HL-60/S4 treated with retinoic acid at 250 ng/mL for 4 days and 3 days (cell line): ENCODE data around the gene OR4E2.
"Not testable (repeated sequence)": the region's sequence is repeated elsewhere in the genome, so short reads cannot be mapped to it uniquely, and the experiment has no call there.

ENCODE experiments used
- in situ Hi-C: fragments of 300-500 bp; cut with MboI; formaldehyde crosslinking; loops from 2 replicates; pipeline ENCODE4 v1.7.0; 2022; ENCODE audit warnings: low sequenced_read_pairs

Gene OR4E2

DNA sequence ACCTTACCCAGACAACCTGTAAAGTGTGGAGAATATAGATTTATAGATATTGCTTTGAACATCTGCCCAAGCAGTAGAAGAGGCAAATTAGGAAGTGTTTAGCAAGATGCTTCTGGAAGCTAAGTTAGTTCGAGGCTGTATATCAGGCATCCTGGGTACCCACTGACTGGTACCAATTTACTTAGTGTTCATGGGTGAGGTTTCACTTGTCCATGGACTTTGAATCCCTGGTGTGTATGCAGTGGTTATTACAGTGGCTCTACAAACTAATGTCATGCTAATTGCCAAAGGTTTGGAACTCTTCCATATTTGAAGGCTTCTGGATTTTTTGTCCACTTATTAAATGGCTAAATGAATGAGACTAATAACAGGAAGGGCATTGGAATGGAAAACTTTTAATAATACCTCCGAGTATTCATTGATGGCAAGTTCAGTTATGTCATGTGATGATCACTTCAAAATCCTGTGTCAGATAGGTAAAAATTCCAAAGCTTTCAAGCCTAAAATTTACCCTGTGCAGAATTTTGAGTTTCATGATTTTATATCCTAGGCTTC, at the start of gene OR4E2:
OR4E2 (plus strand) TSS at position 505 of the 555 bp plus-strand sequence. CDS start 11,248 bp downstream, outside the sequence.
- in situ Hi-C loops, result no loop called here

GRCh38 chr14:21612324-21612723, 41.3 kb upstream of the OR4E2 start:
- in situ Hi-C loops, result no loop called here

DNA sequence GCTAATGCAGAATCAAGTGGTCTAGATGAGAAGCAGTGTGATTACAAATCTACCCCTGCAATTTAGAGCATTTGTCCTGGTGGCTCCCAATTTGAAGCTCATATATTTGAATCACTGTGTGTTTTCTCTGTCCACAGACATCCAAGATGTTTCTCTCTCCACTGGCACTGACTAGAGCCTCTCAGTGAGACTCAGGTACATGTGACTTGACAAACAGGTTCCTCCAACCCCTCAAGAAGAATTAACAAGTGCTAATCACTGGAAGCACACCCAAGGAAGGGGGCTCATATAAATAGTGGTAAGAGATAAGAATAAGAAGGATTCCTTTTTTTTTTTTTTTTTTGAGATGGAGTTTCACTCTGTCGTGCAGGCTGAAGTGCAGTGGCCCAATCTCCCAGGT, 39.4 kb upstream of the OR4E2 start:
- in situ Hi-C loops, result no loop called here

DNA sequence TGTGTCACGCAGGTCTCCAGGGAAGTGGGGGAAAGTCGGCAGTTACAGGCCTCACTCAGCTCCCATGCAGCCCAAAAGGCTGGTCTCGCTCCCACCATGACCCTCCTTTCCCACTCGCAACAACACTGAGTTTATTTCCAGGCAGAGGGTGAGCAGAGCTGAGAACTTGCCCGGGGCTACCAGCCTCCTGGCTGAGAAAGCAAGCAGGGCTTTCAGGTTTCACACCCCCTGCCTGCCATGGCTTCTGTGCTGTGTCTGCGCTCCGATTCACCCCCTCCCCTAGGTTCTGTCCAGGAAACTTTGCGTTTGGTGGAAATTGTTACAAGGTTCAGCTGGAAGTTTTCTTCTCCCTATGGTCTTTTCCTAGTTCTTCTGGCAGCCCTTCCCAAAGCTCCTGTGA, 36.0 kb upstream of the OR4E2 start:
- in situ Hi-C loops, result no loop called here

- in situ Hi-C loops, result no loop called here
These were observed 27.0 kb upstream of the OR4E2 start for GRCh38 chr14:21626491-21627230.

DNA sequence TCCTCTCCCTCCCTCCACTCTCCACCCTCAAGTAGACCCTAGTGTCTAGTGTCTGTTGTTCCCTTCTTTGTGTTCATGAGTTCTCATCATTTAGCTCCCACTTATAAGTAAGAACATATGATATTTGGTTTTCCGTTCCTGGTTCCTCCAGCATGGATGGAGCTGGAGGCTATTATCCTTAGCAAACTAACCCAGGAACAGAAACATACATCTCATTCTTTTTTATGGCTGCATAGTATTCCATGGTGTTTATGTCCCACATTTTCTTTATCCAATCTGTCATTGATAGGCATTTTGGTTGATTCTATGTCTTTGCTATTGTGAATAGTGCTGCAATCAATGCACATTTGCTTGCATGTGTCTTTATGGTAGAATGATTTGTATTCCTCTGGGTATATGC, 23.1 kb upstream of the OR4E2 start:
- in situ Hi-C loops, result not testable (repeated sequence)

- in situ Hi-C loops, result no loop called here
These were observed 22.6 kb upstream of the OR4E2 start for GRCh38 chr14:21631084-21631483.

GRCh38 chr14:21634840-21635239, 18.8 kb upstream of the OR4E2 start, which contains the start of gene OR10G2:
OR10G2 (minus strand) TSS chr14:21634940; CDS start chr14:21634842, 98 bp downstream.
- in situ Hi-C loops, result no loop called here

- in situ Hi-C loops, result no loop called here
These were observed 11.0 kb upstream of the OR4E2 start for GRCh38 chr14:21642683-21643082.

DNA sequence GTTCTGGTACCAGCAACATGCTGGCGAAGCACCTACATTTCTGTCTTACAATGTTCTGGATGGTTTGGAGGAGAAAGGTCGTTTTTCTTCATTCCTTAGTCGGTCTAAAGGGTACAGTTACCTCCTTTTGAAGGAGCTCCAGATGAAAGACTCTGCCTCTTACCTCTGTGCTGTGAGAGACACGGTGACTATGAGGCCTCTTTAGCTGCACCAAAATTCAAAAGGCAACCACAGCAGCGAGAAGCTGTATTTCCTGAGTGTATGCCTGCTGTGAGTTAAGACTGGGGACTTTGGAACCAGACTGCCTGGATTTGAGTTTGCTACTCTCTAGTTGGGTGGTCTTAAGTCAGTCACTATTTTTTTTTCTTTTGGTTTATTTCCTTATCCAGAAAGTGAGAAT, 10.2 kb upstream of the OR4E2 start:
- in situ Hi-C loops, result no loop called here

DNA sequence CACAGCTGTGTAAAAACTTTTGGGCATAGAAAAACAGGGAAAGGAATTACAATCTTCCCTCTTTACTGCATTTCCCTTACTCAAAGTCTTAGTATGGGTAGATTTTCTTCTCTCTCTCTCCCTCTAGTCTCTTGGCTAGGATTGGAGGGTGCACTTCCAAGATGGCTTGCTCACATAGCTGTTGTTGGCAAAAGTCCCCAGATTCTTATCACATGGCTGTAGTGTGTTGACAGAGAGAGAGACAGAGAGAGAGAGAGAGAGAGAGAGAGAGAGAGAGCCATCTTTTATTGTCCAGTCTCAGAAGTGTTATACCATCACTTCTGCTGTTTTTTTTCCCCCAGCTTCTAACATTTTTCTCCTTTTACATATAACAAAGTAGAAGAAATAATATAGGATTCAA, 6.3 kb upstream of the OR4E2 start:
- in situ Hi-C loops, result no loop called here

DNA sequence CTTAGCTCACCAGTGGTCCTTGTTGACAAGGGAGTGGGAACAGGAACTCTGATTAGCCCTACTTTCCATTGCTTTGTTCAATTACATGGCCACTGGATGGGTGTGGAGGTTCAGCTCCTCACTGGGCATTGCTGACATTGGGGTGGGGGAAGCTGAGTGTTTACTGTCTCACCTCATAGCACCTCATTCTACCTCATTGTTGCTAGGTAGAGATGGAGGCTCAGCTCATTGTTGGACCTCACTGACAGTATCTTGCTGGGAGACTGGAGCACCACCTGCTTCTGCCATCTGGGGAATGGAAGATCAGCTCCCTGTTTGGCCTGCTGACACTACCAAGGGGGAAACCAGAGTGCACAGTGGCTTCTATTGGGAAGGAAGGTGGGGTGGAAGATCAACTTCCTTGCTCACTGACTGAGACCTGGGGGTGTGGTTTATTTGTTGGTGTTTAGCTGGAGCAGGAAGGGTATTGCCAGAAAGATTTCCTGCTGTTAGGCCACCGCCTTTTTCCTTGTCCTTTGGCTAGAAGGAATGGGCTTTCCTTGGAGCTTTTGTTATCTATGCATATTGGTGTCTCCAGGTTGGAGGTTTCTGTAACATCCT, 1.3 kb upstream of the OR4E2 start:
- in situ Hi-C loops, result no loop called here

- in situ Hi-C loops, result no loop called here
These were observed 580 bp downstream of the OR4E2 start for GRCh38 chr14:21654215-21654614.

- in situ Hi-C loops, result no loop called here
These were observed 3.3 kb downstream of the OR4E2 start for GRCh38 chr14:21656980-21657379.

DNA sequence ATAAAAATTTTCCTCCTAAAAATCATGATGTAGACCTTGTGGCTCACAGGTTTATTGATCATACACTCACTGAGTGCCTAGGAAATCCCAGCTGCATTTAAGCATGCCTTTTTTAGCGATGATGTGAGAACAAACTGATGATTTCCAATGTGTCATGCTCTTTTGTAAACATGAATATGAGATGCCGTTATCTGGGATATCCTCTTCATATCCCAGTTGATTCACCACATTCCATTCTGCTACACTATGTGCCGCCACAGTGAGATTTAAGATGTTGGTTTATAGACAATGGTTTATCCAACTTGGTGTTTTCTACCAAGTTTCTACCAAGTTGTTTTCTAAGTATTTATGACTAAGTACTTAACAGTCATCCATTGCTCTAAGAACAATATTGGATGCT, 14.7 kb downstream of the OR4E2 start:
- in situ Hi-C loops, result no loop called here

GRCh38 chr14:21669284-21669683, 15.6 kb downstream of the OR4E2 start:
- in situ Hi-C loops, result no loop called here

GRCh38 chr14:21671371-21671770, 17.7 kb downstream of the OR4E2 start:
- in situ Hi-C loops, result no loop called here

DNA sequence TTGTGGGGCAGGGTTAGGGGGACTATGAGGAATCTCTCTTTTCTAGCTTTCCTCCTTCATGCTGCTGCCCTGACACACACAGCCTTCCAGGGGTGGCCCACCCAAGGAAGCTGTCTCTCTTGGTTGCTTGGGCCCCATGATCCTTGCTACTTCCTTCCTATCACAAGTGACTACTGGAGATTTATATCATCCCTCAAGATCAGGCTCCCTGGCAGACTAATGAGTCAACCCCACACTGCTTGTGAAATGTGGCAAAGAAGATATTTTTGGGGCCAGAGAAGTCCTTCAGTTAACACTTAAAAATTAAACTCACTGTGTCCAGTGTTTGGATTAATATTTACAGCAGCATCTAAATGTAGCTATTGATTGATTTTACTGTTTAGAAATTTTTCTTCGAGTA, 18.5 kb downstream of the OR4E2 start:
- in situ Hi-C loops, result no loop called here

DNA sequence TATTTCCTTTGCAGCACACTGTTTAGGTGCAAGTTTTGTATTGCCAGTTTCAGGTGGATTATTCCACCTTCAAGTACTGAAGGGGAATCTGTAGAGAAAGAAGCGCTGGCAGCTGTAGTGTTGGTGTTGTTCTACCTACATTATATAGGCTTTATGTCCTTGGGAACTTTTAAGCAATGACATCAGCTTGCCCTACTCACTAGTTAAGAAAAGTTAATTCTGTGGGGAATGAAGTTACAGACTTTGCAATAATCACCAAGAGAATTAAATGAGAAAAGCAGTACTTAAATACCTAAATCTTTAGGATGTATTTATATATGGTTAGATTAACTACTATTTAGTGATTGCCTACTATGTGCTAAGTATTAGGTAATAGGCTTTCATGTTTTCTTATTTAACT, 20.1 kb downstream of the OR4E2 start, which contains the start of gene OR4E1:
OR4E1 (minus strand) TSS at position 101 of the 400 bp plus-strand sequence. CDS start 2,883 bp downstream, outside the sequence.
- in situ Hi-C loops, result no loop called here

DNA sequence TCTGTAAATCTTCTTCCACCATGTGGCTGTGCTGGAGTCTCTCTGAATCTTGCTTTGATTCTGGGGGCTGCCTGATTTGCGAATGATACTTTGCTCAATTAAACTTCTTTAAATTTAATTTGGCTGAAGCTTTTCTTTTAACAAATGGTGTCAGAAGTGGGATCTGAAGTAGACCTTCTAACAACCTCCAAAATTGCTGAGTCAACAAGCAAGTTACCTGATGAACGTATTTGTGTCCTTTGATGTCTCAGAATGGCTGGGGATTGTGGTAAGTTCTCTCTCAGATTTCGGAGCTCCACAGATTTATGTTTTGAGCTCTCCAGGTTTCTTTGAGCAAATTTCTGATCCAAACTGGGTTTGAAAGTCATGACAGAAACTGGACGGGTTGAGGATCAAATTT, 21.9 kb downstream of the OR4E2 start:
- in situ Hi-C loops, result no loop called here

GRCh38 chr14:21680072-21680471, 26.4 kb downstream of the OR4E2 start:
- in situ Hi-C loops, result no loop called here

DNA sequence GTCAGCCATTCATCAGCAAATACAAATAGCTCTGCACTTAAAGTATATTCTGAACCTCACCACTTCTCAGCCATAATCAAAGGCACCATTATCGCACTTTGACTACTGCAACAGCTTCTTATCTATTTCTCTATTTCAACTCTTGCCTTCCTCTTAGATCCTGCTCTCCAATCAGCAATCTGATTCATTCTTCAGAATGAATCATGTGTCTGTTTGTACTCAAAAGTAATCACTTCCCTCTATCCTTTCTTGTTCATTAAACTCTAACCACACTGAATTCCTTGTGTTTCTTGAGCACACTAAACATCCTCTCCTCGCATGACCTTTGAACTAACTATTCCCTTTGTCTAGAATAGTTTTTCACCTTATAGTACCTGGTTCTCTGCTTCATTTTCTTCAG, 32.8 kb downstream of the OR4E2 start:
- in situ Hi-C loops, result no loop called here
